Activated naive CD4-positive, alpha-beta T cell treated with anti-CD3 and anti-CD28 coated beads for 36 hours (primary cell): ENCODE data around the gene BLMH. TPM values are rescaled to one million over a fixed set of nuclear protein-coding genes. Genes with fewer than 3 reads are reported as not detected.
"Not testable (repeated sequence)": the region's sequence is repeated elsewhere in the genome, so short reads cannot be mapped to it uniquely, and the experiment has no call there.

Source experiments
- CTCF ChIA-PET: fragments of 350-600 bp; sonication (Branson Sonifier 250); formaldehyde crosslinking; loops from one replicate; lab custom pipeline; 2021; ENCODE audit warnings: antibody characterized with exemption; lab: Charles Lee
- DNase-seq: peaks from one replicate; pipeline ENCODE4 v3.0.0-alpha.2; 2020
- H3K27ac Mint-ChIP-seq: one replicate; pipeline ENCODE4 v1.8.0; 2021; ENCODE audit warnings: mild to moderate bottlenecking, mixed read lengths
- H3K27me3 Mint-ChIP-seq: one replicate; pipeline ENCODE4 v1.8.0; 2021; ENCODE audit warnings: low read depth, mixed read lengths
- H3K36me3 Mint-ChIP-seq: one replicate; pipeline ENCODE4 v1.8.0; 2021; ENCODE audit warnings: low read depth, mixed read lengths
- H3K4me1 Mint-ChIP-seq: one replicate; pipeline ENCODE4 v1.8.0; 2021; ENCODE audit warnings: low read depth, mixed read lengths
- H3K4me3 Mint-ChIP-seq: one replicate; pipeline ENCODE4 v1.8.0; 2021; ENCODE audit warnings: mild to moderate bottlenecking, moderate library complexity, mixed read lengths
- H3K9me3 Mint-ChIP-seq: one replicate; pipeline ENCODE4 v1.8.0; 2021; ENCODE audit warnings: mixed read lengths
- intact Hi-C: fragments of 100-400 bp; cut with micrococcal nuclease; formaldehyde crosslinking; loops from one replicate; pipeline ENCODE4 v1.15.1; 2023
- total RNA-seq, 2 experiments: library from RNA; stranded (reverse); gene quantifications; one replicate each; pipeline ENCODE4 v1.2.3, GENCODE V29; 2021

BLMH gene
- total RNA-seq, 2 experiments from 2014 or later = 60.9 to 61.5 TPM

GRCh38 chr17:30208214-30208613 is 83.5 kb downstream of the BLMH start:
- no peak overlapping the region for H3K27ac Mint-ChIP-seq
- H3K27me3 Mint-ChIP-seq = peaks cover 12% of the 10 kb centered on the region
- CTCF ChIA-PET = no interaction called here
- no peak overlapping the region for H3K4me3 Mint-ChIP-seq
- DNase-seq = no peak
- intact Hi-C loops = no loop called here
- H3K4me1 Mint-ChIP-seq = no peaks in the 10 kb centered on the region
- H3K36me3 Mint-ChIP-seq = no peaks in the 10 kb centered on the region
- no peaks in the 10 kb centered on the region for H3K9me3 Mint-ChIP-seq

GRCh38 chr17:30207655-30208054 is 84.1 kb downstream of the BLMH start:
- Mint-ChIP-seq H3K27ac (no peak overlapping the region), H3K4me1 (no peaks in the 10 kb centered on the region), H3K27me3 (peaks cover 12% of the 10 kb centered on the region), H3K36me3 (no peaks in the 10 kb centered on the region), H3K9me3 (no peaks in the 10 kb centered on the region), H3K4me3 (no peak overlapping the region)
- CTCF ChIA-PET = no interaction called here
- DNase-seq = no peak
- intact Hi-C loops = no loop called here

- no peaks in the 10 kb centered on the region for H3K36me3 Mint-ChIP-seq
- H3K27ac Mint-ChIP-seq = no peak overlapping the region
- DNase-seq = no peak
- peaks cover 20% of the 10 kb centered on the region for H3K27me3 Mint-ChIP-seq
- H3K9me3 Mint-ChIP-seq = no peaks in the 10 kb centered on the region
- no peaks in the 10 kb centered on the region for H3K4me1 Mint-ChIP-seq
- CTCF ChIA-PET = interaction anchor here (1.3 kb wide), 1 partner anchor 133 kb away, joined by 4 read pairs; no protein-coding TSS in a partner anchor
- intact Hi-C loops = no loop called here
- H3K4me3 Mint-ChIP-seq = no peak overlapping the region
These were observed 88.2 kb downstream of the BLMH start for GRCh38 chr17:30203471-30203981.

- H3K4me3 Mint-ChIP-seq, intact Hi-C loops, H3K36me3 Mint-ChIP-seq, DNase-seq, H3K4me1 Mint-ChIP-seq, H3K27ac Mint-ChIP-seq, CTCF ChIA-PET, H3K9me3 Mint-ChIP-seq: not testable (repeated sequence)
- H3K27me3 Mint-ChIP-seq = peaks cover 20% of the 10 kb centered on the region
These were observed 91.1 kb downstream of the BLMH start for GRCh38 chr17:30200656-30201055.

- intact Hi-C loops = no loop called here
- CTCF ChIA-PET = interaction anchor here (0.8 kb wide), 1 partner anchor 95 kb away, joined by 4 read pairs; no protein-coding TSS in a partner anchor
- no peak overlapping the region for H3K4me3 Mint-ChIP-seq
- H3K36me3 Mint-ChIP-seq = no peaks in the 10 kb centered on the region
- H3K4me1 Mint-ChIP-seq = no peaks in the 10 kb centered on the region
- no peak overlapping the region for H3K27ac Mint-ChIP-seq
- DNase-seq = no peak
- no peaks in the 10 kb centered on the region for H3K9me3 Mint-ChIP-seq
- H3K27me3 Mint-ChIP-seq = peaks cover 20% of the 10 kb centered on the region
These were observed 91.6 kb downstream of the BLMH start for GRCh38 chr17:30200106-30200505.

- Mint-ChIP-seq H3K27ac (no peak overlapping the region), H3K4me1 (no peaks in the 10 kb centered on the region), H3K36me3 (no peaks in the 10 kb centered on the region), H3K9me3 (no peaks in the 10 kb centered on the region), H3K4me3 (no peak overlapping the region), H3K27me3 (peaks cover 19% of the 10 kb centered on the region)
- no peak for DNase-seq
- CTCF ChIA-PET = interaction anchor here (0.8 kb wide), 1 partner anchor 95 kb away, joined by 4 read pairs; no protein-coding TSS in a partner anchor
- intact Hi-C loops = no loop called here
These were observed 92.1 kb downstream of the BLMH start for GRCh38 chr17:30199600-30199999.

Other genes with a start within 250 kb of the BLMH start
- gene NSRP1, start 175.1 kb downstream of the BLMH start, total RNA-seq = 10 to 100 TPM; 21.4 to 21.5 TPM
- not detected for gene SLC6A4, start 56.2 kb downstream of the BLMH start, total RNA-seq
- not detected for gene TMIGD1, start 42.1 kb upstream of the BLMH start, total RNA-seq
- gene CPD, start 87.0 kb upstream of the BLMH start, total RNA-seq = 10 to 100 TPM; 37.9 to 43.8 TPM
- gene GOSR1, start 185.5 kb upstream of the BLMH start, total RNA-seq = 10 to 100 TPM; 33.9 to 37.3 TPM